Stimulated activated CD4-positive, alpha-beta T cell treated with anti-CD3 and anti-CD28 coated beads, Interleukin-15, amount 100 ng/mL, for 1 hour (primary cell): Measurements from ENCODE around the gene LCE2A.
"Not testable (repeated sequence)": the region's sequence is repeated elsewhere in the genome, so short reads cannot be mapped to it uniquely, and the experiment has no call there.

Experiments
- DNase-seq, 2 donors: peaks; one replicate each; pipeline ENCODE4 v3.0.0-alpha.2; 2020; ENCODE audit warnings: low read depth in 1 of 2, low spot score in 1 of 2

The LCE2A gene

GRCh38 chr1:152697701-152698600 lies at the start of gene LCE2A:
TSS of gene LCE2A (plus strand) at chr1:152698345. CDS start at chr1:152698902, 557 bp downstream.
- no peak for DNase-seq

GRCh38 chr1:152654110-152654509 lies 44.0 kb upstream of the LCE2A start:
- peak in 1 of 2 donors; percentile 2 for DNase-seq

GRCh38 chr1:152656459-152656858 lies 41.7 kb upstream of the LCE2A start:
- DNase-seq: no peak

GRCh38 chr1:152657677-152658076 lies 40.5 kb upstream of the LCE2A start:
- no peak for DNase-seq

- DNase-seq: no peak
Measured at GRCh38 chr1:152658649-152659048, 39.5 kb upstream of the LCE2A start.

- no peak for DNase-seq
Measured at GRCh38 chr1:152663098-152663497, 35.0 kb upstream of the LCE2A start, which contains the start of gene LCE2D. TSS of gene LCE2D (plus strand) at chr1:152663380. CDS start at chr1:152664106, 726 bp downstream.

GRCh38 chr1:152666171-152666570 lies 32.0 kb upstream of the LCE2A start:
- not testable (repeated sequence) for DNase-seq

- no peak for DNase-seq
Measured at GRCh38 chr1:152667648-152668047, 30.5 kb upstream of the LCE2A start.

- no peak for DNase-seq
Measured at GRCh38 chr1:152673016-152673415, 25.1 kb upstream of the LCE2A start.

- DNase-seq: not testable (repeated sequence)
Measured at GRCh38 chr1:152674983-152675382, 23.2 kb upstream of the LCE2A start, which contains the start of gene LCE2C. TSS of gene LCE2C (plus strand) at chr1:152675279. CDS start at chr1:152676016, 737 bp downstream.

- no peak for DNase-seq
Measured at GRCh38 chr1:152679459-152679858, 18.7 kb upstream of the LCE2A start.

GRCh38 chr1:152681616-152682015 lies 16.5 kb upstream of the LCE2A start:
- no peak for DNase-seq

GRCh38 chr1:152683846-152684245 lies 14.3 kb upstream of the LCE2A start:
- no peak for DNase-seq

- not testable (repeated sequence) for DNase-seq
Measured at GRCh38 chr1:152685823-152686222, 12.3 kb upstream of the LCE2A start, which contains the start of gene LCE2B. TSS of gene LCE2B (plus strand) at chr1:152686123. CDS start at chr1:152686844, 721 bp downstream.

- no peak for DNase-seq
Measured at GRCh38 chr1:152699746-152700145, 1.6 kb downstream of the LCE2A start.

- DNase-seq: no peak
Measured at GRCh38 chr1:152707860-152708259, 9.7 kb downstream of the LCE2A start, which contains the start of gene LCE4A. TSS of gene LCE4A (plus strand) at chr1:152708160. CDS start at chr1:152709076, 916 bp downstream.

GRCh38 chr1:152718238-152718637 lies 20.1 kb downstream of the LCE2A start:
- DNase-seq: no peak

- DNase-seq: no peak
Measured at GRCh38 chr1:152725261-152725660, 27.1 kb downstream of the LCE2A start.

- DNase-seq: no peak
Measured at GRCh38 chr1:152728986-152729385, 30.8 kb downstream of the LCE2A start.

- no peak for DNase-seq
Measured at GRCh38 chr1:152735648-152736047, 37.5 kb downstream of the LCE2A start.

GRCh38 chr1:152737997-152738396 lies 39.9 kb downstream of the LCE2A start:
- DNase-seq: no peak

GRCh38 chr1:152739841-152740240 lies 41.7 kb downstream of the LCE2A start:
- DNase-seq: no peak
